ENCODE data around the gene CLCA1.

The CLCA1 gene

GRCh38 chr1:86503406-86504136, 34.8 kb downstream of the CLCA1 start:
- no peak for DNase-seq (ENCODE audit: low read depth in 2 of 2, low spot score in 1 of 2)

- DNase-seq (ENCODE audit: low read depth in 2 of 2, low spot score in 1 of 2) = no peak
Observed at GRCh38 chr1:86504137-86504479, 35.4 kb downstream of the CLCA1 start.

DNA sequence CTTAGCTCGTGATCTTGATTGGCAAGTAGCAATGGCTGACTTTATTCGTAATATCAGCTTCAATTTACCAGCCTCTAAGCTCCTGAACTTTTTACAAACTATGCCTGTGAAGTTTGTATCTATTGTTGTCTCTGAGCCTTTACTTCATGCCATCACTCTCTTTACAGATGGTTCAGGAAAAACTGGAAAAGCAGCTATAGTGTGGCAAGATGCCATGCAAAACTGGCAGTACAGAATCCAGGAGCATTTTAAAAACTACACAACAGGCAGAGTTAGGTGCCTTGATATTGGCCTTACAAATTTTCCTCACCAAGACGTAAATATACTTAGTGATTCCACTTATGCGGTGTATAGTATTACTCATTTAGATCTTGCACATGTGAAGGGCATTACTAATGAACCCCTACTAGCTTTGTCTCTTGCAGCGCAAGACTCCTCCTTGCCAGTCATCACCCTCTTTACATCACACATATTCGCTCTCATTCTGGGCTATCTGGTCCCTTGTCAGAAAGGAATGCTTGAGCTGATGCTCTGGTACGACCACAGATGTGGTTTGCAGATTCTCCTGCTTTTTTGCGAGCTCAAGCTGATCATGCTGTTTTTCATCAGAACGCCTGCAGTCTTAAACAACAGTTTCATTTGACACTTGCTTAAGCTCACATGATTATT, 36.3 kb downstream of the CLCA1 start:
- DNase-seq (ENCODE audit: low read depth in 2 of 2, low spot score in 1 of 2) = no peak

GRCh38 chr1:86505564-86505902, 36.8 kb downstream of the CLCA1 start:
- DNase-seq (ENCODE audit: low read depth in 2 of 2, low spot score in 1 of 2) = no peak

- no peak for DNase-seq (ENCODE audit: low read depth in 2 of 2, low spot score in 1 of 2)
Observed at GRCh38 chr1:86507935-86508582, 39.3 kb downstream of the CLCA1 start.

- DNase-seq (ENCODE audit: low read depth in 2 of 2, low spot score in 1 of 2) = no peak
Observed at GRCh38 chr1:86508583-86508969, 39.8 kb downstream of the CLCA1 start.

DNA sequence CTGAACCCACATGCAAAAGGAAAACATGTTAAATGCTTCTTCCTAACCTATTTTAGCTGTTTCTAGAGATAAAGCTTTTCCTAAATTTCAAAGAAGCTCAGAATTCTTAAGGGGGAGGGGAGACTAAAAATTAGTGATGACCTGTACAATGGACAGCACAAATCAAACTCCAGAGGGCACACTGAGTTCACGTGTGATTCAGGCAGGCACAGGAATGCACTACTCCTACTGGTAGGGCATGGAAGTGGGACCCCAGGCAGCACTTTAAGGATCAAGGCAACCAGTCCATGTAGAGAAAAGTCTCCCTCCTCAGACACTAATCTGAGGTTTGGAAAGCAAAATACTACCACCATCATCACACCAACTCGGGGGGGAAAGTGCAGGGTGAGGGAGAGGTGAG, 46.9 kb downstream of the CLCA1 start:
- DNase-seq (ENCODE audit: low read depth in 2 of 2, low spot score in 1 of 2) = no peak

DNA sequence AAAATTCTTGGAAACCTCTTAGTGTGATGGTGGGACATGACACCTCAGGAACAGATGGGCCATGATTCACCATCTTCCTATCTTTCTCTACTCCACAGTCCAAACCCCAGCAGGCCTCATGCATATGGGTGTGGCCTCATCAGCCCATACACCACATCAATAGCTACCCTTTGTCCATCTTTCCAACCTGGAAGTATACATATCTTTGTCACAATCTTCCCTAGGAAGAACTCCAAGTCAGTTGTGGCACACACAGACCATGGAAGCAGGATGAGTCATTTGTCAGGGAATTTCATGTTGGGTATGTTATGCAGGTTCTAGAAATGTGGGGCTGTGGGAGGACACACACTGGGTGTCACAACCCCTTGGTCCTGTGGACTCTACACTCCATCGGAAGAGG, 47.6 kb downstream of the CLCA1 start:
- no peak for DNase-seq (ENCODE audit: low read depth in 2 of 2, low spot score in 1 of 2)

GRCh38 chr1:86517336-86517735, 48.6 kb downstream of the CLCA1 start:
- no peak for DNase-seq (ENCODE audit: low read depth in 2 of 2, low spot score in 1 of 2)

DNA sequence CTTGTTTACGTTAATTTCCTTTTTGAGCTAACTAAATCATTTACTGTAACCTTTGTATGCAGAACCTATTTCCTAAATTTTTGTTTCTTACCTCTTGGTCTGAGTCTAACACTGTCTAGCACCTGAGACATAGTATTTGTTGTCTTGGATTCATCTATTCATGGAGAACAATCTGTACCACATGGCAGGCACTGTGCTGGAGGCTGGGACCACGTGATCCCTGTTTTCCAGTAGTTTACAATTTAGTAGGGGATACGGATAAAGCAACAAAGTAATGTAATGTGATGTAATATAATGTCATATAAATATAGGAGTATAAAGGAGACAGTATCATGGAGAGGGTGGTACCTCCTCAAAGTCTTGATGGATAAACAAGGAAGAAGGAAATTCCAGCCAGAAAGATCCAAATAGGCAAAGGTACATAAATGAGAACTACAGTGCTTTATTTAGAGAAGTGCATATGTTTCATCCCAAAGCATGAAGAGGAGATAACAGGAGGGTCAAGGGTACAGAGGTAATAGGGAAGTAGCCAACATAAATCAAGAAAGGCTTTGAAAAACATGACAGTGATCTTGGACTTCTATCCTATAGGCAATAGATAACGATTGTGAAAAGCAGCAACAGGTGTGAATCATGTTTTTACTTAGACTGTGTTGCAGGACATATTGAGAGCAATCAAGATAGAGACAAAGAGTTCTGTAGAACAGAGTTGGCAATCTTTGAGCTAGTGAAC, 52.2 kb downstream of the CLCA1 start:
- no peak for DNase-seq (ENCODE audit: low read depth in 2 of 2, low spot score in 1 of 2)

DNA sequence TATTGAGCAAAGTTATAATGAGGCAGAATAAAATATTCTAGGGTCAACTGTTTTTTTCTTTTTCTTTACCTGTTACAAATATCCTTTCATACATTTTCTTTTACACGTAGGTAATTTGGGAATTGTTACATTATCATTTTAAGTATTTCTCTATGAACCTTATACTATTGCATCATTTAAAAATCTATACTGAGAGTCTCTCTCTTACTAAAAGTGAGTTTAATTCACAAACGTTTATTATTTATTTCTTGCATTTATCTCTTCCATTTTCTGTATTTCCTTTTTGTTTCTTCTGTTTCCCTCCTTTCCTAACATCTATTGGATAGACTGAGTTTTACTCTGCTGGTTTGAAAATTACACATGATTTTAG, 52.8 kb downstream of the CLCA1 start:
- DNase-seq (ENCODE audit: low read depth in 2 of 2, low spot score in 1 of 2) = no peak

- no peak for DNase-seq (ENCODE audit: low read depth in 2 of 2, low spot score in 1 of 2)
Observed at GRCh38 chr1:86522240-86522639, 53.5 kb downstream of the CLCA1 start.

DNA sequence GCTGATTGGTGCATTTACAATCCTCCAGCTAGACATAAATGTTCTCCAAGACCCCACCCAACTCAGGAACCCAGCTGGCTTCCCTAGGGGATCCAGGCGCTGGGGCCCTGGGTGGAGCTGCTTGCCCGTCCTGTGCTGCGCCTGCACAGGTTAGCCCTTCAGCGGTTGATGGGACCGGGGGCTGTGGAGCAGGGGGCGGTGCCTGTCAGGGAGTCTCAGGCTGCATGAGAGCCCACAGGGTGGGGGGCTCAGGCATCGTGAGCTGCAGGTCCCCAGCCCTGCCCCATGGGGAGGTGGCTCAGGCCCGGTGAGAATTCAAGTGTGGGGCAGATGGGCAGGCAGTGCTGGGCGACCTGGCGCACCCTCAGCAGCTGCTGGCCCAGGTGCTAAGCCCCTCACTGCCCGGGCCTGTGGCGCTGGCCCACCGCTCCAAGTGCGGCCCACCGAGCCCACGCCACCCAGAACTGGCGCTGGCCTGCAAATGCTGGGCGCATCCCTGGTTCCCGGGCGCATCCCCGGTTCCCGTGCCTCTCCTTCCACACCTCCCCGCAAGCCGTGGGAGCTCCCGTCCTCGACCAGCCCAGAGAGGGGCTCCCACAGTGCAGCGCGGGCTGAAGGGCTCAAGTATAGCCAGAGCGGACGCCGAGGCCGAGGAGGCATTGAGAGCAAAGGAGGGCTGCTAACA, 55.1 kb downstream of the CLCA1 start:
- DNase-seq (ENCODE audit: low read depth in 2 of 2, low spot score in 1 of 2) = no peak

DNA sequence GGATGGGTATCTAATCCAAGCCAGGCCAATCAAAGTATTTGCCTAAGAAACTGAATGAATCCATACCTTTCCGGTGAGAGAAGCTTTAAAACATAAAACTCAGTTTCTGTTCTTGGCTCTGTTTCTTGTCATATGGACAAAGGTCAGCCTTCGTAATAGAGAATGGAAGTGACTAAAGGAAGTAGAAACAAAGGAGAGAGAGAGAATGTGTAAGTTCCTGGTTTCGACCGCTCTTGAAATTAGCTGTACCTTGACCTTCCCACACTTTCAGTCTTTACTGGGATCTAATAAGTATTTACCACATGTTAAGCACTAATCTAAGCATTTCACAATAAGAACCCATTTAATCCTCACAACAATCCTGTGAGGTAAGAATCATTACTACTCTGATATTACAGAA, 58.6 kb downstream of the CLCA1 start:
- DNase-seq (ENCODE audit: low read depth in 2 of 2, low spot score in 1 of 2) = no peak

- DNase-seq (ENCODE audit: low read depth in 2 of 2, low spot score in 1 of 2) = no peak
Observed at GRCh38 chr1:86530211-86530845, 61.6 kb downstream of the CLCA1 start.

GRCh38 chr1:86537928-86538695, 69.4 kb downstream of the CLCA1 start:
- DNase-seq (ENCODE audit: low read depth in 2 of 2, low spot score in 1 of 2) = no peak

DNA sequence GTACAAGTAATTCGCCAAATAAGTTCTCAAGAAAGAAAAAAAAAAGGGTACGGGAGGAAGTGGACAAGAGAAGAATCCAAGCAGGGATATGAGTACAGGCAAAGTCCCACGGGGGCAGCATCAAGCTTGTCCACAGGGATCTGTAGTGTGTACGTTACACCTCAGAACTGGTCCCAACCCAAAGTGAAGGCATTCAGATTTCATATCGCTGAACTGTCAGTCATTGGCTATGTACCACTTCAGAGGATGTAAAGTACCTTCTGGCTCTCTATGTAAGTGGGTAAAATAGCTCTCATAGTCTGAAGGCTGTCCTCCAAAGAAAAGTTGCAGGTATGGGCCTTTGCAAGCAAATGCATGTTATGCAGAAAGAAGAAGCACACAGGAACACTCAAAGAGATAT, 70.0 kb downstream of the CLCA1 start:
- DNase-seq (ENCODE audit: low read depth in 2 of 2, low spot score in 1 of 2) = no peak

DNA sequence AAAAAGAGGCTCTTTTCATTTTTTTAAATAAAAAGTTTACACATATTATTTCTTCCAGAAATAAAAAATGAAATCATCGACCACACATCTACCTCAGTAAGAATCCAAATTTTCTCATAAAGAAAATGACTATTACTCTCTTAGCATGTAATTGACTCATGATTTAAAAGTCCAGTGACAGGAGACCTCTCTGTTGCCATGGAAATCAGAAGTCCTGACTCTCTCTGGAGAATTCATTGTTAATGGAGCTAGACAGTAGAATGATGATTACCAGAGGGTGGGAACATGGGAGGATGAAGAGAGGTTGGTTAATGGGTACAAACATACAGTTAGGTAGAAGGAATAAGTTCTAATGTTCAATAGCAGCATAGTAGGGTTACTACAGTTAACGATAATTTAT, 73.1 kb downstream of the CLCA1 start:
- no peak for DNase-seq (ENCODE audit: low read depth in 2 of 2, low spot score in 1 of 2)

DNA sequence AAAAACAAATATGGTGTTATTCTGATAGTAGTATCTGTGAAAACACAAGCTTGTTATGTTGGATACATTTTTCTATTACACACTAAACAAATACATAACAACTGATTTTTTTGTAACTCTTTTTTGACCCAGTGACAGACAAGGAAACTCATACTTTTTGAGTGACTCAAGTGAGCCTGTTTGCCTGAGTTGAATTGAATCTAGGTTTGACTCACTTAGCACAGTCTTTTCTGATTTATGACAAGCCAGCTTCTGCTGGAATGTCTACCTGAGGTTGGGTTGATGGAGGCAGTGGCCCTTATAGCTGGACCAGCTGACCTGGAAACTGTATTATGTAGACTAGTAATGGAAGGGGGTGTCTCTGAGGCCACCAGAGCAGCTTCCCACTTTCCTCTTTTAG, 73.9 kb downstream of the CLCA1 start:
- DNase-seq (ENCODE audit: low read depth in 2 of 2, low spot score in 1 of 2) = no peak

GRCh38 chr1:86546787-86547221, 78.1 kb downstream of the CLCA1 start, which contains the start of gene CLCA4:
CLCA4 (plus strand) TSS chr1:86547078; CDS start chr1:86547120, 42 bp downstream.
- DNase-seq (ENCODE audit: low read depth in 2 of 2, low spot score in 1 of 2) = no peak

Measured in stimulated activated CD8-positive, alpha-beta memory T cell treated with anti-CD3 and anti-CD28 coated beads, Interleukin-4, amount 100 ng/mL, for 4 hours (primary cell).